ENCODE data around the gene SMIM35. TPM values are rescaled to one million over a fixed set of nuclear protein-coding genes. Genes with fewer than 3 reads are reported as not detected.

Gene SMIM35
- total and polyA plus RNA-seq, 2 of the 13 experiments (the other 11 are each of a cell fraction or from before 2014, with no cell fraction given) = not detected

GRCh38 chr11:118009864-118010737, 76.7 kb downstream of the SMIM35 start:
- WGBS (ENCODE audit: low lambda C conversion rate) = 35% methylated on average over 7 of the region's 9 CpGs
- intact Hi-C loops (cut with micrococcal nuclease; ENCODE audit: unreplicated experiment) (no loop called here), in situ Hi-C loops (cut with HindIII; ENCODE audit: extremely low pct_ligation_motif_present, low pct_unique_long_range_greater_than_20kb) (no loop called here)
- H3K27me3 ChIP-seq (ENCODE audit: control insufficient read depth in 1 of 2, insufficient read depth in 2 of 2, low read length in 2 of 2) = peaks cover 4 to 31% of the 10 kb centered on the region in 2 experiments; a peak in 3 of 5 replicates
- ATAC-seq (no peak), DNase-seq (ENCODE audit: low spot score) (no peak), FAIRE-seq (no peak)
- BruUV-seq (replicated peaks) = no TSS peak
- TF ChIP-seq ZBTB39 (CRISPR knock-in tag; IDR thresholded peaks at IDR 0.05) (no peak), HOXD1 (CRISPR knock-in tag; IDR thresholded peaks at IDR 0.05) (no peak), ZNF431 (CRISPR knock-in tag; IDR thresholded peaks at IDR 0.05; ENCODE audit: borderline replicate concordance, low read depth) (no peak), DZIP1 (CRISPR knock-in tag; IDR thresholded peaks at IDR 0.05) (no peak), ZKSCAN1 (IDR thresholded peaks at IDR 0.05; ENCODE audit: low read length) (no peak), NR3C1 (CRISPR knock-in tag; IDR thresholded peaks at IDR 0.05) (no peak), RBFOX2 (IDR thresholded peaks at IDR 0.05; ENCODE audit: low read depth, low read length) (no peak), ZNF776 (CRISPR knock-in tag; IDR thresholded peaks at IDR 0.05) (no peak)
- no peak overlapping the region for H3K9ac ChIP-seq (ENCODE audit: insufficient read depth, low read depth, low read length)
- H3K4me3 ChIP-seq (replicated peaks in 1 of 3; ENCODE audit: insufficient read depth in 1 of 3, low read depth in 2 of 3, low read length in 3 of 3) = no peak overlapping the region
- ChIA-PET POLR2A (no interaction called here), CTCF (ENCODE audit: low intra/inter-chr PET ratio, low total read pairs) (no interaction called here)
- H3K4me2 ChIP-seq (ENCODE audit: low read depth, low read length) = no peak overlapping the region
- H4K20me1 ChIP-seq (ENCODE audit: insufficient read depth, low read length) = no peaks in the 10 kb centered on the region
- peaks cover 15% of the 10 kb centered on the region for H3K4me1 ChIP-seq (ENCODE audit: insufficient read depth, low read length)
- H3K9me3 ChIP-seq (ENCODE audit: low read length) = no peaks in the 10 kb centered on the region
- H2AFZ ChIP-seq (ENCODE audit: low read length) = no peak overlapping the region
- H3K36me3 ChIP-seq (replicated peaks in 1 of 2; ENCODE audit: control insufficient read depth in 1 of 2, insufficient read depth in 2 of 2, low read length in 2 of 2) = no peaks in the 10 kb centered on the region
- H3K79me2 ChIP-seq (ENCODE audit: insufficient read depth, low read length) = no peaks in the 10 kb centered on the region
- H3K27ac ChIP-seq (ENCODE audit: extremely low read length, insufficient read depth, low read length) = no peak overlapping the region
